Endodermal cell (in vitro differentiated cells): ENCODE results near the gene MEF2B. TPM values are rescaled to one million over a fixed set of nuclear protein-coding genes. Genes with fewer than 3 reads are reported as not detected.

Experiments used
- DNase-seq: peaks from one replicate; pipeline ENCODE4 v3.0.0-alpha.2; 2017
- H3K27ac ChIP-seq: 2 replicates; pipeline ENCODE4 v1.5.1; 2013; ENCODE audit warnings: mild to moderate bottlenecking, low read depth, low read length, moderate library complexity
- H3K27me3 ChIP-seq: 2 replicates; pipeline ENCODE4 v1.6.1; 2013; ENCODE audit warnings: mild to moderate bottlenecking, low read length, moderate library complexity; ENCODE audit not compliant: insufficient read depth, control insufficient read depth, poor library complexity, severe bottlenecking
- H3K36me3 ChIP-seq: 2 replicates; pipeline ENCODE4 v1.7.0; 2013; ENCODE audit warnings: mild to moderate bottlenecking, low read length, moderate library complexity; ENCODE audit not compliant: control insufficient read depth, insufficient read depth
- H3K4me1 ChIP-seq: one replicate; pipeline ENCODE4 v1.7.0; 2013; ENCODE audit warnings: low read length; ENCODE audit not compliant: control insufficient read depth, insufficient read depth
- H3K4me3 ChIP-seq: 2 replicates; pipeline ENCODE4 v1.5.1; 2013; ENCODE audit warnings: mild to moderate bottlenecking, low read length, moderate library complexity
- H3K9ac ChIP-seq: 2 replicates; pipeline ENCODE4 v1.6.1; 2013; ENCODE audit warnings: mild to moderate bottlenecking, low read length, moderate library complexity; ENCODE audit not compliant: poor library complexity, severe bottlenecking; ENCODE audit errors: extremely low read depth
- H3K9me3 ChIP-seq: 2 replicates; pipeline ENCODE4 v1.6.1; 2013; ENCODE audit warnings: mild to moderate bottlenecking, low read length, moderate library complexity; ENCODE audit not compliant: control insufficient read depth
- H3K27ac Mint-ChIP-seq: 2 replicates; pipeline ENCODE4 v1.8.0; 2020; ENCODE audit warnings: mixed read lengths
- H3K27me3 Mint-ChIP-seq: 2 replicates; pipeline ENCODE4 v1.8.0; 2021; ENCODE audit warnings: mild to moderate bottlenecking, mixed read lengths; ENCODE audit not compliant: insufficient read depth
- H3K36me3 Mint-ChIP-seq: 2 replicates; pipeline ENCODE4 v1.8.0; 2020; ENCODE audit warnings: low read depth, mixed read lengths
- H3K4me1 Mint-ChIP-seq: 2 replicates; pipeline ENCODE4 v1.8.0; 2020; ENCODE audit warnings: mixed read lengths
- H3K4me3 Mint-ChIP-seq: 2 replicates; pipeline ENCODE4 v1.8.0; 2020; ENCODE audit warnings: mild to moderate bottlenecking, moderate library complexity, mixed read lengths
- H3K9me3 Mint-ChIP-seq: 2 replicates; pipeline ENCODE4 v1.8.0; 2020; ENCODE audit warnings: mild to moderate bottlenecking, mixed read lengths
- CTCF ChIP-seq: fragments of 200-600 bp; sonication (generic); conservative IDR thresholded peaks from 2 replicates; pipeline ENCODE4 v1.5.0; 2021; ENCODE audit warnings: antibody characterized with exemption, mild to moderate bottlenecking
- WGBS, 2 experiments: methylation state at CpG; one replicate each; pipeline versions ENCODE4 v1.1.5 to v1.1.7; 2013; ENCODE audit warnings: missing lambda C conversion rate in 2 of 2, mixed read lengths in 1 of 2; ENCODE audit not compliant: insufficient coverage in 1 of 2, insufficient read length in 1 of 2; 5-methylcytosine and 5-hydroxymethylcytosine counted together
- total RNA-seq, 2 donors: library from RNA; stranded (reverse); fragmentation: NEBNext Ultra II Directional in 1 of 2; extraction: Animal tissue kit (Norgen Biotek cat#: 25700) in 1 of 2; gene quantifications; 2 replicates in 1 of 2; 3 replicates in 1 of 2; pipeline ENCODE4 v1.2.1, GENCODE V29; 2021

The MEF2B gene
- total RNA-seq, 2 donors from 2014 or later: 1.2 to 1.6 TPM

GRCh38 chr19:19209372-19209771, 39.3 kb upstream of the MEF2B start:
- H3K4me3 ChIP-seq: no peak overlapping the region
- no peak overlapping the region for H3K9ac ChIP-seq
- H3K27ac ChIP-seq: no peak overlapping the region
- H3K27me3 Mint-ChIP-seq: peaks cover 89% of the 10 kb centered on the region
- no peak for DNase-seq
- peaks cover 85% of the 10 kb centered on the region for H3K27me3 ChIP-seq
- no peak for TF ChIP-seq CTCF
- no peaks in the 10 kb centered on the region for H3K36me3 ChIP-seq
- no peaks in the 10 kb centered on the region for H3K36me3 Mint-ChIP-seq
- no peaks in the 10 kb centered on the region for H3K9me3 ChIP-seq
- no peaks in the 10 kb centered on the region for H3K4me1 ChIP-seq
- 26 to 63% methylated on average over 3 to 9 of the region's 9 CpGs for WGBS, 2 experiments
- H3K27ac Mint-ChIP-seq: no peak overlapping the region
- H3K4me3 Mint-ChIP-seq: no peak overlapping the region
- peaks cover under 1% of the 10 kb centered on the region for H3K9me3 Mint-ChIP-seq
- peaks cover 4% of the 10 kb centered on the region for H3K4me1 Mint-ChIP-seq

- Mint-ChIP-seq H3K36me3 (no peaks in the 10 kb centered on the region), H3K4me3 (no peak overlapping the region), H3K27me3 (peaks cover 80% of the 10 kb centered on the region), H3K27ac (no peak overlapping the region), H3K9me3 (peaks cover 3% of the 10 kb centered on the region), H3K4me1 (peaks cover 4% of the 10 kb centered on the region)
- Histone ChIP-seq H3K9ac (no peak overlapping the region), H3K36me3 (no peaks in the 10 kb centered on the region), H3K4me3 (no peak overlapping the region), H3K27me3 (peaks cover 70% of the 10 kb centered on the region), H3K27ac (no peak overlapping the region), H3K4me1 (no peaks in the 10 kb centered on the region), H3K9me3 (no peaks in the 10 kb centered on the region)
- no peak for TF ChIP-seq CTCF
- DNase-seq: no peak
- WGBS, 2 experiments: 81% methylated on average over 5 of the region's 8 CpGs; no CpG with 5 or more reads in 1 of the 2 experiments
Observed at GRCh38 chr19:19207637-19208572, 37.8 kb upstream of the MEF2B start.

- peaks cover 3% of the 10 kb centered on the region for H3K9me3 Mint-ChIP-seq
- H3K4me3 Mint-ChIP-seq: no peak overlapping the region
- WGBS, 2 experiments: 56 to 73% methylated on average over 2 to 5 of the region's 5 CpGs
- H3K4me1 Mint-ChIP-seq: peaks cover 12% of the 10 kb centered on the region
- H3K9ac ChIP-seq: no peak overlapping the region
- no peak for TF ChIP-seq CTCF
- peaks cover 70% of the 10 kb centered on the region for H3K27me3 Mint-ChIP-seq
- peaks cover 61% of the 10 kb centered on the region for H3K27me3 ChIP-seq
- peaks cover 8% of the 10 kb centered on the region for H3K36me3 Mint-ChIP-seq
- no peak for DNase-seq
- no peak overlapping the region for H3K27ac ChIP-seq
- peaks cover 2% of the 10 kb centered on the region for H3K36me3 ChIP-seq
- no peaks in the 10 kb centered on the region for H3K9me3 ChIP-seq
- H3K4me3 ChIP-seq: no peak overlapping the region
- no peaks in the 10 kb centered on the region for H3K4me1 ChIP-seq
- H3K27ac Mint-ChIP-seq: no peak overlapping the region
Observed at GRCh38 chr19:19206938-19207337, 36.9 kb upstream of the MEF2B start.
